GM10847 (cell line): ENCODE measurements around the gene RUVBL2.

Experiments used
- POLR2A ChIP-seq: IDR thresholded peaks from 2 replicates; pipeline ENCODE4 v1.6.1; 2011; ENCODE audit not compliant: insufficient read length; ENCODE audit errors: extremely low read depth

RUVBL2 gene

GRCh38 chr19:48961051-48961649 lies 32.5 kb upstream of the RUVBL2 start:
- TF ChIP-seq POLR2A, result no peak

- no peak for TF ChIP-seq POLR2A
These were observed 32.0 kb upstream of the RUVBL2 start for GRCh38 chr19:48961673-48962028.

- no peak for TF ChIP-seq POLR2A
These were observed 31.4 kb upstream of the RUVBL2 start for GRCh38 chr19:48962029-48962848.

GRCh38 chr19:48962849-48963165 lies 30.9 kb upstream of the RUVBL2 start:
- no peak for TF ChIP-seq POLR2A

GRCh38 chr19:48963371-48964204 lies 30.1 kb upstream of the RUVBL2 start:
- peak; percentile 26 for TF ChIP-seq POLR2A

GRCh38 chr19:48964205-48965039 lies 29.3 kb upstream of the RUVBL2 start:
- TF ChIP-seq POLR2A, result no peak

- peak; percentile 99 for TF ChIP-seq POLR2A
These were observed 28.5 kb upstream of the RUVBL2 start, which contains the start of gene FTL for GRCh38 chr19:48965040-48965805. Gene FTL, plus strand, starts transcription at chr19:48965309. Its CDS starts 199 bp downstream, at chr19:48965508.

GRCh38 chr19:48965806-48966540 lies 27.7 kb upstream of the RUVBL2 start:
- peak; percentile 28 for TF ChIP-seq POLR2A

GRCh38 chr19:48966541-48967345 lies 26.9 kb upstream of the RUVBL2 start:
- TF ChIP-seq POLR2A, result no peak

GRCh38 chr19:48967346-48968178 lies 26.1 kb upstream of the RUVBL2 start:
- TF ChIP-seq POLR2A, result peak; percentile 23

- TF ChIP-seq POLR2A, result no peak
These were observed 25.5 kb upstream of the RUVBL2 start for GRCh38 chr19:48968179-48968661.

GRCh38 chr19:48968813-48969218 lies 24.9 kb upstream of the RUVBL2 start:
- TF ChIP-seq POLR2A, result no peak
